HUES6 (cell line): ENCODE measurements around the gene HADHB.

Experiments
- H3K27ac ChIP-seq: 2 replicates; pipeline ENCODE4 v1.7.0; 2013; ENCODE audit warnings: low read depth, mild to moderate bottlenecking, low read length, inconsistent platforms
- H3K27me3 ChIP-seq: 2 replicates; pipeline ENCODE4 v1.6.1; 2013; ENCODE audit warnings: low read length; ENCODE audit not compliant: control insufficient read depth, insufficient read depth
- H3K36me3 ChIP-seq: 2 replicates; pipeline ENCODE4 v1.6.1; 2013; ENCODE audit warnings: low read length; ENCODE audit not compliant: control insufficient read depth, insufficient read depth
- H3K4me1 ChIP-seq: 2 replicates; pipeline ENCODE4 v1.6.1; 2013; ENCODE audit warnings: low read length; ENCODE audit not compliant: control insufficient read depth, insufficient read depth
- H3K4me3 ChIP-seq: 2 replicates; pipeline ENCODE4 v1.5.1; 2013; ENCODE audit warnings: low read depth, low read length
- H3K9ac ChIP-seq: one replicate; pipeline ENCODE4 v1.6.1; 2013; ENCODE audit warnings: mild to moderate bottlenecking, low read length
- H3K9me3 ChIP-seq: 2 replicates; pipeline ENCODE4 v1.6.1; 2013; ENCODE audit warnings: low read depth, low read length; ENCODE audit not compliant: control insufficient read depth, insufficient read depth

HADHB gene

DNA sequence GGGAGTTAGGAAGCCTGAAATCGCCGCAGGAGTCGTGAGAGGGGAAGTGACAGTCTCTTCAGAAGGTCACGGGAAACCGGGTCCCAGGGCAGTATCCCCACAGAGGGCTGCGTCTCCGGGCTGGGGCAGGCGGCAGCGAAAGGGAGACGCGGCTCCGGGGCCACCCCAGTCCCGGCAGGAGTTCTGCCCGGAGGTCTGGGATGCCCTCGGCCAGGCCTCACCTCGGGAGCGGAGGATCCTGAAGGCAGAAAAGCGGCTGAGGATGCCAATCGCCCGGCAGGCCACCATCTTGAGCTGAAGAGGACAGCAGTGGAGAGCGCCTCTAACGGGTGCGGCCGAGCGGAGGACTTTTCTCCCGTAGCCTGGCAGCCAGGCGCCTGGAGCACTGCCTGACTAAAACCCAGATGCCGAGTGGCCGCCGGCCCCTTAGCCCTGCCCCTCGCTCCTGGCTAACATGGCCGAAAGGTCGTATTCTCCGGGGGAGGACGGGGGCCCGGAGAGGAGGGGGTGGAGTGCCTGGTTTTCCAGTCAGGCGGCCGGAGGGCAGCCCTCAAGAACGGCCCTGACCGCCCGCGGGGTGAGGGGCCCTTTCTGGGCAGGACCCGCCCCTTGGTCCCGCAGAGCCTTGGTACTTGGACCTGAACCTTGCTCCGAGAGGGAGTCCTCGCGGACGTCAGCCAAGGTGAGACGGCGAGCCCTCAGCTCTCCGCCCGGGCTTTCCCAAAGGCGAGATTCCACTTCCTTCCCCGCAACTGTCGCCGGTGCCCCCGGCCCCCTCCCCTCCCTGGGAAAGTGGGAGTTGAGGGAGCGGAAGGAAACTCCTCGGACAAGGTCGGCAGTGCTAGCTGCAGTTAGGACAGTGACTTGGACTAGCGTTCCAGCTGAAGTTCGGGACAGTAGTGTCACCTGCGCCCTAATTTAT is at the start of gene HADHB, which contains the start of gene HADHA:
Gene HADHB, plus strand, starts transcription at position 631 of the 922 bp plus-strand sequence. CDS start 9,316 bp downstream, outside the sequence.
Gene HADHA, minus strand, starts transcription at position 324 of the 922 bp plus-strand sequence. Its CDS starts 36 bp downstream, at position 288.
- H3K27me3 ChIP-seq = no peaks in the 10 kb centered on the region
- peak within 1 kb of the TSS; percentile 97 for H3K27ac ChIP-seq
- H3K9me3 ChIP-seq = no peaks in the 10 kb centered on the region
- H3K4me3 ChIP-seq = peak within 1 kb of the TSS; percentile 86
- H3K4me1 ChIP-seq = peaks cover 6% of the 10 kb centered on the region
- no peaks in the 10 kb centered on the region for H3K36me3 ChIP-seq
- H3K9ac ChIP-seq = peak within 1 kb of the TSS; percentile 97

- H3K27ac ChIP-seq = no peak overlapping the region
- no peak overlapping the region for H3K9ac ChIP-seq
- no peaks in the 10 kb centered on the region for H3K9me3 ChIP-seq
- H3K27me3 ChIP-seq = no peaks in the 10 kb centered on the region
- H3K4me3 ChIP-seq = no peak overlapping the region
- H3K4me1 ChIP-seq = no peaks in the 10 kb centered on the region
- H3K36me3 ChIP-seq = peaks cover 95% of the 10 kb centered on the region
These were observed 49.4 kb upstream of the HADHB start for GRCh38 chr2:26195040-26195984.

GRCh38 chr2:26196683-26197418 is 47.9 kb upstream of the HADHB start:
- no peaks in the 10 kb centered on the region for H3K27me3 ChIP-seq
- H3K9ac ChIP-seq = no peak overlapping the region
- no peaks in the 10 kb centered on the region for H3K4me1 ChIP-seq
- H3K27ac ChIP-seq = no peak overlapping the region
- H3K9me3 ChIP-seq = no peaks in the 10 kb centered on the region
- H3K4me3 ChIP-seq = no peak overlapping the region
- peaks cover 90% of the 10 kb centered on the region for H3K36me3 ChIP-seq

- Histone ChIP-seq H3K9ac (no peak overlapping the region), H3K27ac (no peak overlapping the region), H3K4me1 (no peaks in the 10 kb centered on the region), H3K9me3 (no peaks in the 10 kb centered on the region), H3K36me3 (peaks cover 91% of the 10 kb centered on the region), H3K27me3 (no peaks in the 10 kb centered on the region), H3K4me3 (no peak overlapping the region)
These were observed 47.2 kb upstream of the HADHB start for GRCh38 chr2:26197516-26197915.

- H3K9me3 ChIP-seq = no peaks in the 10 kb centered on the region
- no peaks in the 10 kb centered on the region for H3K27me3 ChIP-seq
- no peak overlapping the region for H3K27ac ChIP-seq
- H3K36me3 ChIP-seq = peaks cover 60% of the 10 kb centered on the region
- H3K9ac ChIP-seq = no peak overlapping the region
- H3K4me1 ChIP-seq = 0 out of 2 replicates have a peak, but pooled peaks cover 3% of the 10 kb centered on the region
- no peak overlapping the region for H3K4me3 ChIP-seq
These were observed 41.7 kb upstream of the HADHB start for GRCh38 chr2:26202981-26203490.

DNA sequence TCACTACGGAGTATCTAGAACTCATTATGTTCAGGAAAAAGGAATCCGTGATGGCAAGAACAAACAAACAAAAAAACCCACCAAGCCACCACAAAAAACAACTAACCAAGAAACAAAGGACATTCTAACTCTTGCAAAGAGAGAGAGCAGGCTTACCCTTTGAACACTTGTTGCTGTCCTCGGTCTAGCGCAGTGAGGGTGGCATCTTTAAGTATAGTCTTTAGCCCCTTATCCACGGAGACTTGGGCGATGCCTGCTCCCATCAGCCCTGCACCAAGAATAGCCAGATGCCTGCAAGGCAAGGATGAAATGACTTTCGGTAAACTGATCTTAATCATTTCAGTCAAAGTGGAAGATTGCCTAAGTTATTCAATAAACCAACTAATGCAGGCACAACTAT is 40.8 kb upstream of the HADHB start:
- Histone ChIP-seq H3K9ac (no peak overlapping the region), H3K4me3 (no peak overlapping the region), H3K4me1 (0 out of 2 replicates have a peak, but pooled peaks cover 3% of the 10 kb centered on the region), H3K27me3 (no peaks in the 10 kb centered on the region), H3K9me3 (no peaks in the 10 kb centered on the region), H3K36me3 (peaks cover 61% of the 10 kb centered on the region), H3K27ac (no peak overlapping the region)

GRCh38 chr2:26212011-26212410 is 32.7 kb upstream of the HADHB start:
- H3K9me3 ChIP-seq = no peaks in the 10 kb centered on the region
- H3K36me3 ChIP-seq = peaks cover 90% of the 10 kb centered on the region
- H3K9ac ChIP-seq = no peak overlapping the region
- no peak overlapping the region for H3K27ac ChIP-seq
- no peak overlapping the region for H3K4me3 ChIP-seq
- no peaks in the 10 kb centered on the region for H3K27me3 ChIP-seq
- no peaks in the 10 kb centered on the region for H3K4me1 ChIP-seq

DNA sequence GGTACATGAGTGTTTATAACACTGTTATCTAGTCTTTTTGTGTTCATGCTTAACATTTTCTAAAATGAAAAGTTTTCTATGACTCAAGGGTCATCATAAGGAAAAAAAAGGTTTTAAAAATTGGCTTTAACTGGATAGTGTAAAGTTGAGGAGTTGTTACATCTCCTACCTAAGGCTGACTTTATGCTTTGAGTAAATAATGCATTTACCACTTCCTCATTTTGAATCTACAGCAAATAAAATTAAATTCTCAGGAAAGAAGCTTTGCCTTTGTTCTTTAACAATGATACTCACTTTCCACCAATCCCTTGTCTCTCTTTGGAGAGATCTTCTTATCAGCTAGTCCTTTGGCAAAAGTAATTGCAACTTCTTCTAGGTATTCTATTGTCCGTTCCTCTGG is 30.0 kb upstream of the HADHB start:
- no peak overlapping the region for H3K4me3 ChIP-seq
- H3K36me3 ChIP-seq = peaks cover 76% of the 10 kb centered on the region
- no peaks in the 10 kb centered on the region for H3K4me1 ChIP-seq
- H3K9ac ChIP-seq = no peak overlapping the region
- no peak overlapping the region for H3K27ac ChIP-seq
- no peaks in the 10 kb centered on the region for H3K27me3 ChIP-seq
- H3K9me3 ChIP-seq = no peaks in the 10 kb centered on the region

- Histone ChIP-seq H3K36me3 (peaks cover 75% of the 10 kb centered on the region), H3K27ac (no peak overlapping the region), H3K9ac (no peak overlapping the region), H3K4me3 (no peak overlapping the region), H3K27me3 (no peaks in the 10 kb centered on the region), H3K9me3 (no peaks in the 10 kb centered on the region), H3K4me1 (no peaks in the 10 kb centered on the region)
These were observed 28.9 kb upstream of the HADHB start for GRCh38 chr2:26215833-26216232.

- H3K4me3 ChIP-seq = no peak overlapping the region
- no peak overlapping the region for H3K27ac ChIP-seq
- H3K27me3 ChIP-seq = no peaks in the 10 kb centered on the region
- H3K36me3 ChIP-seq = peaks cover 68% of the 10 kb centered on the region
- no peaks in the 10 kb centered on the region for H3K9me3 ChIP-seq
- H3K9ac ChIP-seq = no peak overlapping the region
- H3K4me1 ChIP-seq = no peaks in the 10 kb centered on the region
These were observed 28.2 kb upstream of the HADHB start for GRCh38 chr2:26216587-26216986.
